H1 (cell line): ENCODE measurements around the gene KCNMB2. TPM values are rescaled to one million over a fixed set of nuclear protein-coding genes. Genes with fewer than 3 reads are reported as not detected.

Source experiments
- CTCF ChIA-PET: fragments of 300-600 bp; sonication (Branson Sonifier 250); formaldehyde crosslinking; loops from one replicate; lab custom pipeline; 2021; ENCODE audit not compliant: partially characterized antibody; lab: Charles Lee
- POLR2A ChIA-PET: fragments of 300-600 bp; sonication (Branson Sonifier 250); formaldehyde crosslinking; loops from one replicate; lab custom pipeline; 2021; ENCODE audit warnings: inconsistent platforms; ENCODE audit not compliant: partially characterized antibody; lab: Charles Lee
- DNase-seq, 2 experiments: peaks; one replicate each; pipeline versions ENCODE4 v3.0.0 to v3.0.0-alpha.2; 2010 to 2022; ENCODE audit warnings: low spot score in 2 of 2, low read depth in 1 of 2, mixed read lengths in 1 of 2
- FAIRE-seq: peaks from 2 replicates; lab custom pipeline; 2011; peaks lifted over from hg19 to GRCh38; lab: Jason Lieb, UNC
- H2AFZ ChIP-seq: 2 replicates; pipeline ENCODE4 v1.8.1; 2012; ENCODE audit warnings: low read length, inconsistent platforms
- H2AK5ac ChIP-seq: 2 replicates; pipeline ENCODE4 v1.6.1; 2013; ENCODE audit warnings: low read depth, low read length
- H2BK120ac ChIP-seq: replicated peaks from 2 replicates; pipeline ENCODE3; 2013; ENCODE audit warnings: low read depth, low read length, inconsistent platforms
- H2BK12ac ChIP-seq: 2 replicates; pipeline ENCODE4 v1.6.1; 2013; ENCODE audit warnings: low read depth, low read length
- H2BK15ac ChIP-seq: 2 replicates; pipeline ENCODE4 v1.6.1; 2013; ENCODE audit warnings: low read length
- H2BK20ac ChIP-seq: 2 replicates; pipeline ENCODE4 v1.6.1; 2013; ENCODE audit warnings: low read length
- H2BK5ac ChIP-seq: 2 replicates; pipeline ENCODE4 v1.6.1; 2013; ENCODE audit warnings: low read depth, low read length
- H3K14ac ChIP-seq: 2 replicates; pipeline ENCODE4 v1.6.1; 2013; ENCODE audit warnings: inconsistent platforms; ENCODE audit not compliant: insufficient read length
- H3K18ac ChIP-seq: 2 replicates; pipeline ENCODE4 v1.6.1; 2013; ENCODE audit warnings: low read length; ENCODE audit errors: extremely low read depth
- H3K23ac ChIP-seq: 2 replicates; pipeline ENCODE4 v1.6.1; 2013; ENCODE audit warnings: inconsistent platforms; ENCODE audit not compliant: insufficient read length
- H3K23me2 ChIP-seq: 2 replicates; pipeline ENCODE4 v1.6.1; 2013; ENCODE audit warnings: low read depth, low read length
- H3K27ac ChIP-seq: 2 replicates; pipeline ENCODE4 v1.6.1; 2011; ENCODE audit warnings: low read depth, low read length, inconsistent platforms
- H3K27me3 ChIP-seq, 4 experiments: replicated peaks in 1 of 4; 1 replicate in 1 of 4; 2 replicates in 3 of 4; pipeline versions ENCODE4 v1.6.1 to v1.8.1; 2011 to 2013; ENCODE audit warnings: low read length in 3 of 4, mild to moderate bottlenecking in 3 of 4, inconsistent platforms in 2 of 4, mixed read lengths in 2 of 4, moderate library complexity in 1 of 4; ENCODE audit not compliant: control insufficient read depth in 3 of 4, insufficient read depth in 3 of 4; ENCODE audit errors: extremely low read depth in 1 of 4
- H3K36me3 ChIP-seq, 4 experiments: 2 replicates each; pipeline versions ENCODE4 v1.6.1 to v1.8.1; 2011 to 2013; ENCODE audit warnings: mild to moderate bottlenecking in 4 of 4, low read length in 3 of 4, moderate library complexity in 2 of 4, control low read depth in 1 of 4, inconsistent platforms in 1 of 4; ENCODE audit not compliant: insufficient read depth in 4 of 4, control insufficient read depth in 2 of 4
- H3K4ac ChIP-seq: replicated peaks from 2 replicates; pipeline ENCODE3; 2013; ENCODE audit warnings: low read length, low read depth, mixed read lengths, inconsistent platforms; ENCODE audit not compliant: insufficient read length
- H3K4me1 ChIP-seq, 4 experiments: replicated peaks in 1 of 4; 1 replicate in 1 of 4; 2 replicates in 3 of 4; pipeline versions ENCODE4 v1.6.1 to v1.8.1; 2011 to 2013; ENCODE audit warnings: low read length in 3 of 4, inconsistent platforms in 2 of 4, mixed read lengths in 1 of 4; ENCODE audit not compliant: insufficient read depth in 4 of 4, control insufficient read depth in 3 of 4
- H3K4me2 ChIP-seq, 2 experiments: 2 replicates each; pipeline versions ENCODE4 v1.6.1 to v1.8.1; 2011 to 2013; ENCODE audit warnings: low read depth in 2 of 2, low read length in 2 of 2, control low read depth in 1 of 2, inconsistent platforms in 1 of 2, mild to moderate bottlenecking in 1 of 2; ENCODE audit not compliant: insufficient read depth in 1 of 2
- H3K4me3 ChIP-seq, 4 experiments: fragments of 200-600, 300-600 bp in 1 of 4; sonication (generic), shearing (Covaris generic), sonication (Bioruptor Twin) in 1 of 4; 2 replicates each; pipeline versions ENCODE4 v1.5.1 to v1.8.1; 2011 to 2016; ENCODE audit warnings: low read length in 4 of 4, low read depth in 3 of 4, control low read depth in 2 of 4, inconsistent platforms in 2 of 4, mild to moderate bottlenecking in 2 of 4, mixed read lengths in 1 of 4, moderate library complexity in 1 of 4; ENCODE audit not compliant: insufficient read depth in 2 of 4; ENCODE audit errors: extremely low read depth in 1 of 4
- H3K56ac ChIP-seq: replicated peaks from 2 replicates; pipeline ENCODE3; 2013; ENCODE audit warnings: low read depth, mild to moderate bottlenecking, mixed read lengths, low read length, inconsistent platforms; ENCODE audit not compliant: insufficient read length
- H3K79me1 ChIP-seq: 2 replicates; pipeline ENCODE4 v1.6.1; 2013; ENCODE audit warnings: low read depth, low read length, control low read depth
- H3K79me2 ChIP-seq, 2 experiments: 2 replicates each; pipeline versions ENCODE4 v1.6.1 to v1.8.1; 2012 to 2013; ENCODE audit warnings: low read length in 2 of 2, mild to moderate bottlenecking in 2 of 2, inconsistent platforms in 1 of 2; ENCODE audit not compliant: insufficient read depth in 2 of 2, control insufficient read depth in 1 of 2
- H3K9ac ChIP-seq, 4 experiments: replicated peaks in 1 of 4; 1 replicate in 1 of 4; 2 replicates in 3 of 4; pipeline versions ENCODE4 v1.6.1 to v1.8.1; 2011 to 2013; ENCODE audit warnings: low read depth in 3 of 4, low read length in 3 of 4, control low read depth in 2 of 4, mild to moderate bottlenecking in 2 of 4, moderate library complexity in 2 of 4, inconsistent platforms in 1 of 4; ENCODE audit errors: extremely low read depth in 1 of 4
- H3K9me3 ChIP-seq, 2 experiments: 2 replicates each; pipeline versions ENCODE4 v1.6.1 to v1.8.1; 2012 to 2013; ENCODE audit warnings: mild to moderate bottlenecking in 2 of 2, moderate library complexity in 2 of 2, control low read depth in 1 of 2, inconsistent platforms in 1 of 2, low read depth in 1 of 2, low read length in 1 of 2, mixed read lengths in 1 of 2; ENCODE audit not compliant: insufficient read depth in 2 of 2
- H4K20me1 ChIP-seq, 2 experiments: replicated peaks in 1 of 2; 2 replicates each; pipeline versions ENCODE3 to v1.8.1; 2011 to 2013; ENCODE audit warnings: inconsistent platforms in 2 of 2, low read length in 2 of 2, mild to moderate bottlenecking in 1 of 2; ENCODE audit not compliant: insufficient read depth in 2 of 2, control insufficient read depth in 1 of 2
- H4K5ac ChIP-seq: 2 replicates; pipeline ENCODE4 v1.6.1; 2013; ENCODE audit warnings: low read length, low read depth, mixed read lengths, inconsistent platforms; ENCODE audit not compliant: insufficient read length
- H4K8ac ChIP-seq: 2 replicates; pipeline ENCODE4 v1.8.0; 2013; ENCODE audit warnings: mild to moderate bottlenecking, moderate library complexity, low read length, inconsistent platforms; ENCODE audit not compliant: insufficient read depth; ENCODE audit errors: extremely low read depth
- H4K91ac ChIP-seq: replicated peaks from 2 replicates; pipeline ENCODE3; 2013; ENCODE audit warnings: low read length, mixed read lengths, inconsistent platforms; ENCODE audit not compliant: insufficient read length
- CBX5 ChIP-seq: fragments of 300-800, 300-1000 bp; sonication (generic); IDR thresholded peaks from 2 replicates; pipeline ENCODE4 v1.7.1; 2016; ENCODE audit warnings: antibody characterized with exemption, low read length, low read depth
- CBX8 ChIP-seq: fragments of 300-800, 300-1000 bp; sonication (generic); IDR thresholded peaks from 2 replicates; pipeline ENCODE4 v1.7.1; 2016; ENCODE audit warnings: low read depth, low read length, borderline replicate concordance
- CTBP2 ChIP-seq: IDR thresholded peaks from 2 replicates; pipeline ENCODE4 v1.7.0; 2011; ENCODE audit warnings: borderline replicate concordance, mild to moderate bottlenecking, moderate library complexity, mixed read lengths, low read length; ENCODE audit not compliant: insufficient read depth, insufficient read length
- HDAC6 ChIP-seq: IDR thresholded peaks from one replicate; pipeline ENCODE4 v1.7.1; 2012; ENCODE audit warnings: low read depth, mild to moderate bottlenecking, inconsistent platforms, low read length, moderate library complexity
- JUND ChIP-seq: IDR thresholded peaks from 2 replicates; pipeline ENCODE4 v1.6.1; 2011; ENCODE audit warnings: mild to moderate bottlenecking, improper control_type of control experiment, low read length
- KDM5A ChIP-seq: fragments of 200-600 bp; IDR thresholded peaks from 2 replicates; pipeline ENCODE4 v1.7.1; 2012; ENCODE audit warnings: mild to moderate bottlenecking, low read length, inconsistent platforms, mixed read lengths
- RXRA ChIP-seq: IDR thresholded peaks from 2 replicates; pipeline ENCODE4 v1.6.1; 2011; ENCODE audit warnings: low read depth, mild to moderate bottlenecking, low read length, moderate library complexity; ENCODE audit not compliant: insufficient read depth
- SAP30 ChIP-seq: fragments of 300-600 bp; sonication (generic); IDR thresholded peaks from 2 replicates; pipeline ENCODE4 v1.7.1; 2012; ENCODE audit warnings: low read length, moderate library complexity, mild to moderate bottlenecking, inconsistent platforms; ENCODE audit not compliant: insufficient read depth, insufficient replicate concordance
- SIN3A ChIP-seq, 2 experiments: IDR thresholded peaks in 1 of 2; conservative IDR thresholded peaks in 1 of 2; 2 replicates each; pipeline ENCODE4 v1.6.1; 2011 to 2012; ENCODE audit warnings: low read length in 2 of 2, improper control_type of control experiment in 1 of 2, low read depth in 1 of 2, mild to moderate bottlenecking in 1 of 2
- SIX5 ChIP-seq: IDR thresholded peaks from 2 replicates; pipeline ENCODE4 v1.6.1; 2011; ENCODE audit warnings: mild to moderate bottlenecking, low read depth, low read length
- TAF1 ChIP-seq: IDR thresholded peaks from 2 replicates; pipeline ENCODE4 v1.6.1; 2011; ENCODE audit warnings: mild to moderate bottlenecking, low read depth, low read length
- TCF12 ChIP-seq: IDR thresholded peaks from 2 replicates; pipeline ENCODE4 v1.6.1; 2011; ENCODE audit warnings: low read depth, mild to moderate bottlenecking, low read length
- WGBS, 2 experiments: shearing (Covaris generic) in 1 of 2; methylation state at CpG; one replicate each; pipeline versions ENCODE4 v1.1.6 to v1.1.7; 2013 to 2015; ENCODE audit warnings: low lambda C conversion rate in 2 of 2, mixed read lengths in 2 of 2, inconsistent platforms in 1 of 2, low coverage in 1 of 2, missing lambda C conversion rate in 1 of 2; ENCODE audit not compliant: insufficient replicate concordance in 2 of 2, insufficient coverage in 1 of 2, insufficient read length in 1 of 2; ENCODE audit errors: extremely low coverage in 1 of 2, missing lambda C conversion rate in 1 of 2; 5-methylcytosine and 5-hydroxymethylcytosine counted together
- polyA plus RNA-seq, 7 experiments: library from polyadenylated mRNA; depleted of rRNA in 3 of 7; stranded (reverse) in 5 of 7; unstranded in 2 of 7; fragments of >200 nt in 5 of 7; fragments of 200-250 nt in 2 of 7; gene quantifications; 1 replicate in 5 of 7; 2 replicates in 1 of 7; 4 replicates in 1 of 7; pipeline versions ENCODE4 v1.2.1 to v1.2.3, GENCODE V29; 2011 to 2013; ENCODE audit warnings: missing spikeins in 2 of 7, mixed read lengths in 2 of 7
- total RNA-seq: library from RNA; stranded (reverse); fragmentation: NEBNext Ultra II Directional; extraction: Animal tissue kit (Norgen Biotek cat#: 25700); gene quantifications from 2 replicates; pipeline ENCODE4 v1.2.1, GENCODE V29; 2021
- TF ChIP-seq, protein P1 (sequence below): IDR thresholded peaks from 2 replicates; pipeline ENCODE4 v1.6.1; 2012; ENCODE audit warnings: inconsistent platforms

The KCNMB2 gene
- total and polyA plus RNA-seq, 2 of the 8 experiments (the other 6 are each of a cell fraction or from before 2014, with no cell fraction given) = not detected

DNA sequence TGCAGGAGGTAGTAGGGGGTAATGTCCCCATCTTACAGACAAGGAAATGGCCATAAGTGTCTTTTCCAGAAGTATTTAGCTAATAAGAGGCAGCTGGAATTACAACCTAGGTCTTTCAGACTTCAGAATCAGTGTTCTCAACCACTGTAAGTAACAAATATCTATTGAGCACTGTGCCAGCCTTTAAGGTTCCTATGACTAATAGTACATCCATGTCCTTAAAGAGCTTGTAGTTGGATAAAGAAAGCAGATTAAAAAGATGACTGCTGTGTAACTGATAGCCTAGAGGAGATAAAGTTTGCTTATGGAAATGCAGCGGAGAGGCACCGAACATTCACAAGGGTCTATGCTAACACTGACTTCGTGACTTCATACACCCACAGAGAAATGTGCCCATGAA is 136.0 kb downstream of the KCNMB2 start:
- H2AFZ ChIP-seq = no peak overlapping the region
- H4K8ac ChIP-seq = no peak overlapping the region
- H3K9me3 ChIP-seq = no peaks in the 10 kb centered on the region
- H4K91ac ChIP-seq = no peak overlapping the region
- H2BK15ac ChIP-seq = no peak overlapping the region
- no peaks in the 10 kb centered on the region for H4K20me1 ChIP-seq
- FAIRE-seq = no peak
- H3K79me1 ChIP-seq = no peaks in the 10 kb centered on the region
- no peak overlapping the region for H3K9ac ChIP-seq
- H3K4ac ChIP-seq = no peak overlapping the region
- H2BK12ac ChIP-seq = no peak overlapping the region
- H3K79me2 ChIP-seq = no peaks in the 10 kb centered on the region
- no peak overlapping the region for H4K5ac ChIP-seq
- ChIA-PET CTCF (no interaction called here), POLR2A (interaction anchor here (0.8 kb wide), 1 partner anchor 10 kb away, joined by 3 read pairs; no protein-coding TSS in a partner anchor)
- H3K14ac ChIP-seq = no peak overlapping the region
- WGBS, 2 experiments = 91% methylated on average over 3 of the region's 3 CpGs; no CpG with 5 or more reads in 1 of the 2 experiments
- TF ChIP-seq TAF1 (no peak), SAP30 (no peak), TCF12 (no peak), HDAC6 (no peak), KDM5A (no peak), SIX5 (no peak), RXRA (no peak), SIN3A (conservative IDR thresholded peaks at IDR 0.05 in 1 of 2, IDR thresholded peaks at IDR 0.05 in 1 of 2; ENCODE audit: low read depth in 1 of 2, low read length in 2 of 2) (no peak), CBX5 (no peak), CBX8 (no peak), JUND (no peak), CTBP2 (no peak)
- TF ChIP-seq, protein P1, sequence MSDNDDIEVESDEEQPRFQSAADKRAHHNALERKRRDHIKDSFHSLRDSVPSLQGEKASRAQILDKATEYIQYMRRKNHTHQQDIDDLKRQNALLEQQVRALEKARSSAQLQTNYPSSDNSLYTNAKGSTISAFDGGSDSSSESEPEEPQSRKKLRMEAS = no peak
- no peak overlapping the region for H3K23ac ChIP-seq
- H3K4me2 ChIP-seq = no peak overlapping the region
- H3K4me1 ChIP-seq = no peaks in the 10 kb centered on the region
- H3K56ac ChIP-seq = no peak overlapping the region
- H3K4me3 ChIP-seq = no peak overlapping the region
- H3K36me3 ChIP-seq = no peaks in the 10 kb centered on the region
- no peak overlapping the region for H3K27ac ChIP-seq
- H2BK20ac ChIP-seq = no peak overlapping the region
- no peak overlapping the region for H2AK5ac ChIP-seq
- H3K18ac ChIP-seq = no peak overlapping the region
- H2BK5ac ChIP-seq = no peak overlapping the region
- H2BK120ac ChIP-seq = no peak overlapping the region
- H3K23me2 ChIP-seq = no peaks in the 10 kb centered on the region
- no peak for DNase-seq
- no peaks in the 10 kb centered on the region for H3K27me3 ChIP-seq
